Suprapubic skin (tissue), 4 donors: ENCODE measurements around the gene PAPLN. TPM values are rescaled to one million over a fixed set of nuclear protein-coding genes. Genes with fewer than 3 reads are reported as not detected.

ENCODE experiments used
- DNase-seq, 2 donors: peaks; one replicate each; pipeline ENCODE4 v3.0.0-alpha.2; 2019; ENCODE audit warnings: low spot score in 2 of 2
- H3K27ac ChIP-seq: fragments of 200-600 bp; sonication (generic); one replicate; pipeline ENCODE4 v1.5.1; 2019
- H3K27me3 ChIP-seq: fragments of 200-600 bp; sonication (generic); one replicate; pipeline ENCODE4 v1.5.1; 2019
- H3K36me3 ChIP-seq: fragments of 200-600 bp; sonication (generic); one replicate; pipeline ENCODE4 v1.5.1; 2019
- H3K4me1 ChIP-seq: fragments of 200-600 bp; sonication (generic); one replicate; pipeline ENCODE4 v1.5.1; 2019
- H3K4me3 ChIP-seq: fragments of 200-600 bp; sonication (generic); one replicate; pipeline ENCODE4 v1.5.1; 2019; ENCODE audit warnings: mild to moderate bottlenecking
- H3K9me3 ChIP-seq: fragments of 200-600 bp; sonication (generic); one replicate; pipeline ENCODE4 v1.5.1; 2019
- EP300 ChIP-seq: sonication (generic); formaldehyde crosslinking; IDR thresholded peaks from one replicate; pipeline ENCODE4 v1.6.1; 2017; ENCODE audit warnings: antibody characterized with exemption
- POLR2A ChIP-seq, 2 donors: fragments of 450-650 bp; IDR thresholded peaks; one replicate each; pipeline ENCODE4 v1.6.1; 2017; ENCODE audit warnings: antibody characterized with exemption in 2 of 2, mild to moderate bottlenecking in 2 of 2, moderate library complexity in 2 of 2
- POLR2AphosphoS5 ChIP-seq, 3 donors: sonication (generic); formaldehyde crosslinking; IDR thresholded peaks; one replicate each; pipeline ENCODE4 v1.6.1; 2017; ENCODE audit warnings: antibody characterized with exemption in 3 of 3
- WGBS: methylation state at CpG from one replicate; pipeline ENCODE4 v1.1.5; 2018; 5-methylcytosine and 5-hydroxymethylcytosine counted together
- total RNA-seq, 4 donors: library from RNA; depleted of rRNA; stranded (reverse); fragments of >200 nt; gene quantifications; one replicate each; pipeline ENCODE4 v1.1.0, GENCODE V29; 2016
- TF ChIP-seq, protein P1 (sequence below), 2 donors: fragments of 200-600 bp in 1 of 2; fragments of 450-650 bp in 1 of 2; sonication (generic) in 1 of 2; IDR thresholded peaks; one replicate each; pipeline ENCODE4 v1.5.1; 2016 to 2019; ENCODE audit warnings: antibody characterized with exemption in 2 of 2, mild to moderate bottlenecking in 1 of 2, moderate library complexity in 1 of 2

Gene PAPLN
- total RNA-seq, 4 donors from 2014 or later, result 15.9 to 44.9 (median 23.5) TPM

GRCh38 chr14:73266317-73266716, 29.0 kb downstream of the PAPLN start:
- DNase-seq, result no peak
- H3K4me1 ChIP-seq, result peaks cover 3% of the 10 kb centered on the region
- no peaks in the 10 kb centered on the region for H3K27me3 ChIP-seq
- TF ChIP-seq, protein P1, sequence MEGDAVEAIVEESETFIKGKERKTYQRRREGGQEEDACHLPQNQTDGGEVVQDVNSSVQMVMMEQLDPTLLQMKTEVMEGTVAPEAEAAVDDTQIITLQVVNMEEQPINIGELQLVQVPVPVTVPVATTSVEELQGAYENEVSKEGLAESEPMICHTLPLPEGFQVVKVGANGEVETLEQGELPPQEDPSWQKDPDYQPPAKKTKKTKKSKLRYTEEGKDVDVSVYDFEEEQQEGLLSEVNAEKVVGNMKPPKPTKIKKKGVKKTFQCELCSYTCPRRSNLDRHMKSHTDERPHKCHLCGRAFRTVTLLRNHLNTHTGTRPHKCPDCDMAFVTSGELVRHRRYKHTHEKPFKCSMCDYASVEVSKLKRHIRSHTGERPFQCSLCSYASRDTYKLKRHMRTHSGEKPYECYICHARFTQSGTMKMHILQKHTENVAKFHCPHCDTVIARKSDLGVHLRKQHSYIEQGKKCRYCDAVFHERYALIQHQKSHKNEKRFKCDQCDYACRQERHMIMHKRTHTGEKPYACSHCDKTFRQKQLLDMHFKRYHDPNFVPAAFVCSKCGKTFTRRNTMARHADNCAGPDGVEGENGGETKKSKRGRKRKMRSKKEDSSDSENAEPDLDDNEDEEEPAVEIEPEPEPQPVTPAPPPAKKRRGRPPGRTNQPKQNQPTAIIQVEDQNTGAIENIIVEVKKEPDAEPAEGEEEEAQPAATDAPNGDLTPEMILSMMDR (IDR thresholded peaks at IDR 0.05), result no peak
- TF ChIP-seq POLR2AphosphoS5 (IDR thresholded peaks at IDR 0.05) (no peak), POLR2A (IDR thresholded peaks at IDR 0.05) (no peak), EP300 (no peak)
- H3K27ac ChIP-seq, result no peak overlapping the region
- 81% methylated on average over 7 of the region's 7 CpGs for WGBS
- peaks cover 17% of the 10 kb centered on the region for H3K36me3 ChIP-seq
- H3K4me3 ChIP-seq, result no peak overlapping the region
- H3K9me3 ChIP-seq, result no peaks in the 10 kb centered on the region

DNA sequence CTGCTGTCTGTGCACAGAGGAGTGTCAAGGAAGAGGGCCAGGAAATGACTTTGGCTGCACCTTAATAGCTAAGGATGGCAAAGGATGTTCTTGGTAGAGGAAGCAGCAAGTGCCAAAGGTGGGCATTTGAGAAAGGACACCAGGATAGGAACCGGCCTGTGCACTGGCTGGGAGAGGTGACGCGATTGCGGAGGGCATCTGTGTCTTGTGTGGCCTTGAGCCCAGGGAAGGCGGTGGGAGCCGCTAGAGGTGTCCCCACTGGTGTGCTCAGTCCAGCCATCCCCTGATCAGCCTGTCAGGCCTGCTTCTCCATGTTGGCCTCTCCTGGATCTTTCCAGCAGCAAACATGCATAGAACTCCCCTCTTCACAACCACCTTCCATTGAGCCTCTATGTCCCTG, 30.2 kb downstream of the PAPLN start:
- Histone ChIP-seq H3K36me3 (peaks cover 14% of the 10 kb centered on the region), H3K27me3 (no peaks in the 10 kb centered on the region), H3K4me3 (no peak overlapping the region), H3K4me1 (peaks cover 3% of the 10 kb centered on the region), H3K27ac (no peak overlapping the region), H3K9me3 (no peaks in the 10 kb centered on the region)
- 97% methylated on average over 6 of the region's 6 CpGs for WGBS
- no peak for DNase-seq
- TF ChIP-seq, protein P1 (IDR thresholded peaks at IDR 0.05), result no peak
- TF ChIP-seq POLR2A (IDR thresholded peaks at IDR 0.05), result no peak
- no peak for TF ChIP-seq EP300
- TF ChIP-seq POLR2AphosphoS5 (IDR thresholded peaks at IDR 0.05), result no peak

- Histone ChIP-seq H3K4me1 (peaks cover 3% of the 10 kb centered on the region), H3K27me3 (no peaks in the 10 kb centered on the region), H3K36me3 (peaks cover 31% of the 10 kb centered on the region), H3K4me3 (peak overlapping the region; percentile 41), H3K27ac (no peak overlapping the region), H3K9me3 (no peaks in the 10 kb centered on the region)
- peak in 1 of 2 donors; percentile 64 for DNase-seq
- no peak for TF ChIP-seq POLR2A (IDR thresholded peaks at IDR 0.05)
- TF ChIP-seq, protein P1 (IDR thresholded peaks at IDR 0.05), result no peak
- TF ChIP-seq POLR2AphosphoS5 (IDR thresholded peaks at IDR 0.05), result no peak
- WGBS, result 45% methylated on average over 45 of the region's 48 CpGs
These were observed 32.6 kb downstream of the PAPLN start for GRCh38 chr14:73269729-73270531.

- H3K36me3 ChIP-seq, result peaks cover 56% of the 10 kb centered on the region
- DNase-seq, result no peak
- TF ChIP-seq EP300 (no peak), POLR2A (IDR thresholded peaks at IDR 0.05) (no peak), POLR2AphosphoS5 (IDR thresholded peaks at IDR 0.05) (no peak)
- TF ChIP-seq, protein P1 (IDR thresholded peaks at IDR 0.05), result no peak
- H3K27me3 ChIP-seq, result no peaks in the 10 kb centered on the region
- H3K4me1 ChIP-seq, result peaks cover 3% of the 10 kb centered on the region
- no peak overlapping the region for H3K4me3 ChIP-seq
- no peak overlapping the region for H3K27ac ChIP-seq
- H3K9me3 ChIP-seq, result no peaks in the 10 kb centered on the region
- 70% methylated on average over 6 of the region's 6 CpGs for WGBS
These were observed 35.1 kb downstream of the PAPLN start for GRCh38 chr14:73272393-73272792.

- TF ChIP-seq POLR2AphosphoS5 (IDR thresholded peaks at IDR 0.05), result no peak
- TF ChIP-seq, protein P1 (IDR thresholded peaks at IDR 0.05), result no peak
- no peak for TF ChIP-seq POLR2A (IDR thresholded peaks at IDR 0.05)
- TF ChIP-seq EP300, result no peak
- DNase-seq, result no peak
- no peak overlapping the region for H3K27ac ChIP-seq
- WGBS, result 88% methylated on average over 4 of the region's 4 CpGs
- peaks cover 62% of the 10 kb centered on the region for H3K36me3 ChIP-seq
- H3K27me3 ChIP-seq, result no peaks in the 10 kb centered on the region
- H3K4me3 ChIP-seq, result no peak overlapping the region
- H3K9me3 ChIP-seq, result no peaks in the 10 kb centered on the region
- peaks cover 3% of the 10 kb centered on the region for H3K4me1 ChIP-seq
These were observed 36.5 kb downstream of the PAPLN start for GRCh38 chr14:73273799-73274198.
